IPS-18c (cell line): ENCODE measurements around the gene NCK1.
"Not testable (repeated sequence)": the region's sequence is repeated elsewhere in the genome, so short reads cannot be mapped to it uniquely, and the experiment has no call there.

Experiments used
- H3K4me3 ChIP-seq: 2 replicates; pipeline ENCODE4 v1.7.0; 2013; ENCODE audit warnings: low read depth, mild to moderate bottlenecking, low read length, moderate library complexity; ENCODE audit not compliant: insufficient read depth
- H3K9me3 ChIP-seq: one replicate; pipeline ENCODE4 v1.6.1; 2013; ENCODE audit warnings: mild to moderate bottlenecking, low read length, moderate library complexity; ENCODE audit not compliant: control insufficient read depth, insufficient read depth

The NCK1 gene

GRCh38 chr3:136987398-136987980 is 125.5 kb downstream of the NCK1 start:
- not testable (repeated sequence) for H3K4me3 ChIP-seq, H3K9me3 ChIP-seq

DNA sequence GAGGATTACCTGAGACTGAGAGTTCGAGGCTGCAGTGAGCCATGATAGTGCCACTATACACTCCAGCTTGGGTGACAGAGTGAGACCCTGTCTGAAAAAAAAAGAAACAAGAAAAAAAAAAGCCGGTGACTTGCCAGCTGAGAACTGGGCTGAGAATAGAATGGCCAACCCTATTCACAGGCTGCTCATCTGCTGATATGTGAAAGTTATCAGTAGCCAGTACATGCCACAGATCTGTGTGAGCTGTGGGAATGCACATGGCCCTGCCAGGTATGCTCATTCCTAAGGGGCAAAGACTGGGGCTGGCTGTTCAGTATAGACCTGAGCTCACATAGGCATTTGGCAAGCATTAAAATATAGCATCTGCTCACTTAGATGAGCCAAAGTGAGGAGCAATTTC is 126.6 kb downstream of the NCK1 start:
- Histone ChIP-seq H3K4me3 (no peak overlapping the region), H3K9me3 (peaks cover 4% of the 10 kb centered on the region)

DNA sequence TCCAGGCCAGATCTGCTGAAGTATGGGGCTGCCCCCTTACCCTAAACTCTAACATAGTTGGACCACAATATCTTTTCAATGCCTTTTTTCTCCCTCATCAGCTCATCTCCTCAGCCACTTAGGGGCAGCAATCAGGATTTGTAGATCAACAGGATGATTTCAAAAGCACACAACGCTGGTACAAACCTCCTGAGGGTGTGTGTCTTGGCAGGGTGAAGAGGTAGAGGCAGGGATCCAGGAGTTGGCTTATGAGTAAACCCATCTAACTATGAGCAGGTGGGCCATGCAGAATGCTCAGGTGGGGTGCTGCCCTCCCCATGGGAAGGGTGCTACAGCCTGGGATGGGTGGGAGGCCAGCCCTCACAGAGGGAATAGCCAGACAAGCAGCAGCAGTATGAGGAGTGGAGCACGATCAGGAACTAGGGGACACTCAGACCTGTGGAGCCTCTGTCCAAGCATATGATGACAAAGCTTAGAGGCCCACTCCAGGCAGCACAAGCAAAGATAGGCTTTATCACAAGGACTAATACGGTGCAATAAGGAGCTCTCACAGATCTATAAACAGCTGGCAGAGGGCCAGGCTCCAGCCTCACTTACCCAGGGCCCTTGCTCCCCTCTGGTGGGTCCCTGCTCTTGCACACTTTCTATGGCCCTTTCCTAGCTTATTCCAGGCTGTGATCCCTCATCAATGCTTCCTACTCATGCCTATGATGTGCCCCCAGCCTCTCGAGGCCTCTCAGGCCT is 127.9 kb downstream of the NCK1 start:
- Histone ChIP-seq H3K4me3 (no peak overlapping the region), H3K9me3 (peaks cover 4% of the 10 kb centered on the region)

GRCh38 chr3:136990826-136991225 is 128.8 kb downstream of the NCK1 start:
- H3K9me3 ChIP-seq, result peaks cover 4% of the 10 kb centered on the region

DNA sequence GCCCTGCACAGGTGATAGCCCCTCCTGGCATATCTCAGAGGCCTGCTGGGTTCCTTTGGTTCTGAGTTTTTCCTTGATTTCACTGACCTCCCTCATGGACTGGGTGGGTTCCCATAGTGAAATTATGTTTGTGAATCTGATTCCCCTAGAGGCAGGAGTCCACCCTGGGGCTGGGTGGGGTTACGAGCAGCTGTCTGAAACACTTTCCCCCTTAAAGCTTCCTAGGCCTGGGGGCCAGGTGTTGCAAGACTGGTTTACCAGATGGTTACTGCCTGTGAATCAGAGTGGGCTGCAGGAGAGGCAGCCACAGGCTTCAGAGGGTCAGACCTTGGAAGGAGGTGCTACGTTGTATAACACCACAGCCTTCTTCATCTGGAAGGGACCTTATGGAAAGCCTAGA is 130.1 kb downstream of the NCK1 start:
- Histone ChIP-seq H3K9me3 (peaks cover 4% of the 10 kb centered on the region), H3K4me3 (no peak overlapping the region)

More at GRCh38 chr3:136990826-136991225, 128.8 kb downstream of the NCK1 start:
- no peak overlapping the region for H3K4me3 ChIP-seq

DNA sequence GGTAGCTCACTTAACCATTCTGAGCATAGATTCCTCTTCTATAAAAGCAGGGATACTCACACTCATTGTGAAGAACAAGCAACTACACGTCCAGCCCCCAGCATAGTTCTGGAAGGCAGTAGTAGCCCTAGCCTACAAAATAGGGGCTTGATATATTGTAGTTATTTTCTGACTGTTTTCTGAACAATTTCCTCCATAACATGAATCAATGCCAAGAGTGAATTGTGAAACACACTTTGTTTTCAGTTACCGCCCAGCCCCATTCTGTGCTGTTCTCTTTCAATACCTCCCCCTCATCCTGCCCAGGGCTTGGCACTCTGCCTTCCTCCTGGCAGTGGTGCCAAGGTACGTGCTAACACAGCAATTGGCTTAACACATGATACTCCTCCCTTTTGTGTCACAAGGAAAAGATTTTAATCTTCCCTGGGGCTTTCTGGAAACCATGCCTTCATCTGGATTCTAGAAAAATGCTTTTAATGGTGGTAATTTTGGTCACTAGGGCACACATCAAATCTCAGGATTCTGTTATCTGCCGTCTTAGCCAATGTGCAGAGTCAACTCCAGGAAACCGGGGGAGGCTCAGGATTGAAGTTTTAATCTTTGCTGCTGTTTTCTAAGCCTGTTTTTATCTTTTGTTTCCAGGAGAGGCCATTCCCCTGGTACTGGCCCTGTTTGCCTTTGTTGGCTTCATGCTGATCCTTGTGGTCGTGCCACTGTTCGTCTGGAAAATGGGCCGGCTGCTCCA is 132.9 kb downstream of the NCK1 start:
- H3K9me3 ChIP-seq, result no peaks in the 10 kb centered on the region
- H3K4me3 ChIP-seq, result no peak overlapping the region

DNA sequence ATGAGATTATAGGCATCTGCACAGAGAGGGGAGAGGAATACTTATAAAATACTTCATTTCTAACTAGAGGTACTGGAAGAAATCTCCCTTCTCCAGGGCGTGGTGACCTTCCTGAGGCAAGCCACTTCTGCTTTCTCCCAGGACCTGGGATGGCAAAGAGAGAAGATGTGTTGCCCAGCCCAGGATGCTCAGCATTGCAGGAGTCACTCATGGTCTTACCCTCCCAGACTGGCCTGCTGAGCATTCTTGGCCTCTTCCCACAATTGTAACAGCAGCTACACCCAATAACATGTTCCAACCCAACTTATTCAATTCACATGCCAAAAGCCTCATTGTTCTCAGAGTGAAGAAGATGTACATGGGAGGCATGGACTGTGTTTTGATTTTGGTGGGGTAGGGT is 133.6 kb downstream of the NCK1 start:
- H3K4me3 ChIP-seq, result no peak overlapping the region
- no peaks in the 10 kb centered on the region for H3K9me3 ChIP-seq
